ENCODE results near the gene GMNN.
"Not testable (repeated sequence)": the region's sequence is repeated elsewhere in the genome, so short reads cannot be mapped to it uniquely, and the experiment has no call there.

Gene GMNN

GRCh38 chr6:24774696-24775519 lies at the start of gene GMNN:
GMNN (plus strand) TSS chr6:24774937; CDS start chr6:24777247, 2,310 bp downstream.
- DNase-seq = peak; percentile 96

DNA sequence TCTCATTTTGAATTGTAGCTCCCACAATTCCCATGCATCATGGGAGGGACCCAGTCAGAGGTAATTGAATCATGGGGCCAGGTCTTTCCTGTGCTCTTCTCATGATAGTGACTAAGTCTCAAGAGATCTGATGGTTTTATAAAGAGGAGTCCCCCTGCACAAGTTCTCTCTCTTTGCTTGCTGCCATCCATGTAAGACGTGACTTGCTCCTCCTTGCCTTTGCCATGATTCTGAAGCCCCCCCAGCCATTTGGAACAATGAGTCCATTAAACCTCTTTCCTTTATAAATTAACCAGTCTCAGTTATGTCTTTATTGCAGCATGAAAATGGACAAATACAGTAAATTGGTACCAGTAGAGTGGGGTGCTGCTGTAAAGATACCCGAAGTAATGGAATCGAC lies 44.1 kb upstream of the GMNN start:
- DNase-seq = not testable (repeated sequence)

GRCh38 chr6:24731456-24732134 lies 43.1 kb upstream of the GMNN start:
- not testable (repeated sequence) for DNase-seq

GRCh38 chr6:24734166-24734565 lies 40.6 kb upstream of the GMNN start:
- DNase-seq = no peak

GRCh38 chr6:24734710-24735109 lies 40.0 kb upstream of the GMNN start:
- DNase-seq = not testable (repeated sequence)

- no peak for DNase-seq
These were observed 36.0 kb upstream of the GMNN start for GRCh38 chr6:24738741-24739140.

- no peak for DNase-seq
These were observed 33.9 kb upstream of the GMNN start for GRCh38 chr6:24740861-24741260.

- DNase-seq = no peak
These were observed 32.5 kb upstream of the GMNN start for GRCh38 chr6:24742216-24742738.

DNA sequence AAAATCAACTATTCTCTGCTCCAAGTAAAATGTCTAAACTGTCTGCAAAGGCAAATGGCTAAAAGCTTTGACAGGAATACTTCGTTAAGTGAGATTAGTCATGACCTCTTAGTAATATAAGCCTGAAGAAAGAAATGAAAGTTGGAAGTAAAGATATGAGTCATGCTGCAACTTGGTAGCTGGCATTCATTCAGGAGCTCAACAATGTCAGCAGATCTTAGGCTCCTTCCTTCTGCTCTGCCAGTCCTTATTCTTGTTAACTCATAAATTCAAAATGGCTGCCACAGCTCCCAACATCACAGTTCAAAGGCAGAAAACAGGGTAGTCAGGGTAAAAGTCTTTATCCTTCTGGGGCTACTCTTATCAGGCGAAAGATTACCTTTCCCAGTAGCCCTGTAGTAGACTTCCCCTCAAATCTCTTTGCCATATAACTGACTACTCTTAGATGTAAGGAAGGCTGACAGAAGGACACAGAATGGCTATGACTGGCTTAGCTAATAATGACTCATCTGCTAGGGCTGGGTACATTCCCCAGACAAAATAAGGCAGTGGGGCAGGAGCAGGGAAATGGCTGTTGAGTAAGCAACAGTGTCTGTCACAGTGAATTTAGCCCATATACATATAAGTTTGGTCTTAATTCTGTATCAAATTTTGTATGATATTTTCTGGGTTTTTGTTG lies 31.3 kb upstream of the GMNN start:
- peak; percentile 7 to 51 for DNase-seq

- no peak for DNase-seq
These were observed 30.8 kb upstream of the GMNN start for GRCh38 chr6:24743944-24744335.

GRCh38 chr6:24744911-24745310 lies 29.8 kb upstream of the GMNN start:
- DNase-seq = peak; percentile 8 to 35

GRCh38 chr6:24749297-24749696 lies 25.4 kb upstream of the GMNN start:
- no peak for DNase-seq

GRCh38 chr6:24750878-24751277 lies 23.9 kb upstream of the GMNN start:
- not testable (repeated sequence) for DNase-seq

GRCh38 chr6:24752503-24752902 lies 22.2 kb upstream of the GMNN start:
- no peak for DNase-seq

DNA sequence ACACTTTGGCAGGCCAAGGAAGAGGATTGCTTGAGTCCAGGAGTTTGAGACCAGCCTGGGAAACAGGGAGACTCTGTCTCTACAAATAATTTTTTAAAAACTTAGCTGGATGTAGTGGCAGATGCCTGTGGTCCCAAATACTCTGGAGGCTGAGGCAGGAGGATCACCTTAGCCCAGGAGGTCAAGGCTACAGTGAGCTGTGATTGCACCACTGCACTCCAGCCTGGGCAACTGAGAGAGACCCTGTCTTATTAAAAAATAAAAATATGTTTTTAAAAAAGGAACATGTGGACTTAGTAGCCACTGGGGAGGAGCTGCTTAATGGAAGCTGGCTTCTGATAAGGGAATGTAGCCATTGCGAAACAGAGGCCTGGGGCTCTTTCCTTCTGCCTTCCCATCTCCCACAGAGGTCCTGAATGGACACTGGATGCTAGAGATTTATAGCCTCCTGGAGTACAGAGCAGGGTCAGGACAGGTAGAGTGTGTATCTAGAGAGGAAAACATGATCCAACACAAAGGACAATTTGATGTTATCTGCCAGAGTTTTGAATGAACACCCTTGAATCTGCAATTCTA lies 21.7 kb upstream of the GMNN start:
- no peak for DNase-seq

- DNase-seq = no peak
These were observed 21.2 kb upstream of the GMNN start for GRCh38 chr6:24753545-24753944.

DNA sequence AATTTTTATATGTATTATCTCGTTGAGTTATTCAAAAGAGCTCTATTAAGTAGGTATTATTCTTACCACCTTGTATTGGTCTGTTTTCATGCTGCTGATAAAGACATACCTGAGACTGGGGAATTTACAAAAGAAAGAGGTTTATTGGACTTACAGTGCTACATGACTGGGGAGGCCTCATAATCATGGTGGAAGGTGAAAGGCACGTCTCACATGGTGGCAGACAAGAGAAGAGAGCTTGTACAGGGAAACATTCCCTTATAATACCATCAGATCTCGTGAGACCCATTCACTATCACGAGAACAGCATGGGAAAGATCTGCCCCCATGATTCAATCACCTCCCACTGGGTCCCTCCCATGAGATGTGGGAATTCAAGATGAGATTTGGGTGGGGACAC lies 20.4 kb upstream of the GMNN start:
- not testable (repeated sequence) for DNase-seq

DNA sequence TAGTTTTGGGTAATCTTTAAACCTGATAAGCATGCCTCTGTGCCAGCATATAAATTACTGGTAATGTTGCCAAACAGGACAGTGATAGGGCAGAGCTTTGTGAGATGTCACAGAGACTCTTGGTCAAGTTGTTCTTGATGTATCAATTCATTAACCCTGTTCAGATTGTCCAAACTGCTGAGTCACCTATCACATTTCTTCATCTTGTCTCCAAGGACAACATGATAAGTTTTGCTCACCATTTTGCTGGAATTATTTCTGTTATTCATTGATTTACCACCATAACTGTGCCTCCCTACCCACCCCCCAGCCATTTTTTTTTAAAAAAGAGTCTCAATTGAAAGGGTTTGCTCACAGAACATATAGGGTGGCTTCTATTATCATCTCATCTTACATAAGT lies 19.5 kb upstream of the GMNN start:
- no peak for DNase-seq

GRCh38 chr6:24757611-24758010 lies 17.1 kb upstream of the GMNN start:
- no peak for DNase-seq

DNA sequence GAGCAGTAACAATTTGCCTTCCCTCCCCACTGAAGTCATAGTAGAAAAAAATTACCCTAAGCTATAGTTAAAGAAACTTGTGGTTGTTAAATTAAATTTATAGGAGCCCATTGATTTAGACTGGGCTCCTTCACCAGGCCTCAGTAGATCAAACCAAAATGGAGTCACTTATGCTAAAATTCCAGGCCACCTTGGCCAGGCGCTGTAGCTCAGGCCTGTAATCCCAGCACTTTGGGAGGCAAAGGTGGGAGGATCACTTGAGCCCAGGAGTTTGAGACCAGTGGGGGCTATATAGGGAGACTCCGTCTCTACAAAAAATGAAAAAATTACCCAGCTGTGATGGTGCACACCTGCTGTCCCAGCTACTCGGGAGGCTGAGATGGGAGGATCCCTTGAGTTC lies 15.0 kb upstream of the GMNN start:
- no peak for DNase-seq

DNA sequence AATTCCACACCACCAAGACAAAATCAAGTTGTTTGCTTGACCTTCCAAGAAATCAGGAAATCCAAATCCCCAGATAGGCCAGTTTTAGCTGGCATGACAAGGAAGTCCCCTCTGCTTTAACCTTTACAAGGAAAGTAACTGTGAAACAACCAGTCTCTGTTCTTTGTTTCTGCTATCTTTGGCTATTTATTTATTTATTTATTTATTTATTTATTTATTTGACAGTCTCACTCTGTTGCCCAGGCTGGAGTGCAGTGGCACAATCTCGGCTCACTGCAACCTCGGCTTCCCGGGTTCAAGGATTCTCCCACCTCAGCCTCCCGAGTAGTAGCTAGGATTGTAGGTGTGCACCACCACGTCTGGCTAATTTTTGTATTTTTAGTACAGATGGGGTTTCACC lies 14.5 kb upstream of the GMNN start:
- no peak for DNase-seq

DNA sequence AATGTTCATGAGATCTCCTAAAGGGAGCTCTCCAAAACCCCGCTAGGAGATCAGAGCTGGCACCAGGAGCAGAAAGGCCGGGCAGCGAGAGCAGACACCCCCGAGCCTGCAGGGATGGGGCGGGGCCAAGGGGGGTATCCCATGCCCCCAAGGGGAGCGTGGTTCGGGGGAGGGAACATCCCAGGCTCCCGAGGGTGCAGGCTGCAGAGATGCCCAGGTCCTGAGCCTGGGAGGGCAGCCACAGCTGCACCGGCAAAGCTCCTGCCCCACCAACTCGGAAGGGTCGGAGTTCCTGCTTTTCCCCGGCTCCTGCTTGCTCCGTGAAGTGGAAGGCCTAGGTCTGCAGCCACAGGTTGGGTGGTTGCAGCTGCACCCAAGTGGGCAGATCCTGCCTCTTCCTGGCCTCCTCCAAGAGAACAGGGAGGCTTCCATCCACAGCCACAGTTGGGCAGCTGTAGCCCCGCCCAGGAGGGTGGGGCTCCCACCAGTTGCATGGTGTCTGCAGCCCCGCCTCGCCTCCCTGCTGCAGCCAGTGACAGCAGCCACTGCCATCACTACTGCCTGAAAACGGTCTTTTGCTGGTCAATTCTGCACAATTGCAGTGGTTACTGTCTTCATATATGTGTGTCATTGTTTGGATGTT lies 13.4 kb upstream of the GMNN start:
- no peak for DNase-seq

DNA sequence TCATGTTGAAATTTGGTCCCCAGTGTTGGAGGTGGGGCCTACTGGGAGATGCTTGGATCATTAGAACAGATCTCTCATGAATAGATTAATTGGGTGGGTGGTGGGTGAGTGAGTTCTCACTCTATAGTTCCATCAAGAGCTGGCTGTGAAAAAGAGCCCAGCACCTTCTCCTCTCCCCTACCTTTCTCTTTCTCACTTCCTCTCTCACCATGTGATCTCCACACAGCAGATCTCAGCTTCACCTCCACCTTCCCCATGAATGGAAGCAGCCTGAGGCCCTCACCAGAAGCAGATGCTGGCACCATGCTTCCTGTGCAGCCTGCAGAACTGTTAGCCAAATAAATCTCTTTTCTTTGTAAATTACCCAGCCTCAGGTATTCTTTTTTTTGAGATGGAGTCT lies 12.9 kb upstream of the GMNN start:
- DNase-seq = no peak

All from CD4-positive, alpha-beta T cell treated with Interleukin-4 for 1 hour (primary cell).